Epithelial cell of proximal tubule (primary cell): ENCODE data around the gene SUN2. TPM values are rescaled to one million over a fixed set of nuclear protein-coding genes. Genes with fewer than 3 reads are reported as not detected.

Experiments used
- DNase-seq: peaks from one replicate; pipeline ENCODE4 v3.0.0-alpha.2; 2011; ENCODE audit warnings: low read depth
- H3K4me3 ChIP-seq: 2 replicates; pipeline ENCODE4 v1.5.1; 2011; ENCODE audit warnings: low read depth, mild to moderate bottlenecking, low read length
- CTCF ChIP-seq: conservative IDR thresholded peaks from 2 replicates; pipeline ENCODE4 v1.5.1; 2012; ENCODE audit warnings: low read depth, mild to moderate bottlenecking, low read length
- total RNA-seq: library from RNA; depleted of rRNA; stranded (reverse); fragments of >200 nt; gene quantifications from 2 replicates; pipeline ENCODE4 v1.2.3, GENCODE V29; 2015

SUN2 gene
- total RNA-seq, 1 donor from 2014 or later: 88.2 TPM

GRCh38 chr22:38751422-38752346 lies 4.1 kb downstream of the SUN2 start:
- DNase-seq: no peak
- TF ChIP-seq CTCF: no peak
- H3K4me3 ChIP-seq: no peak overlapping the region

GRCh38 chr22:38751066-38751421 lies 4.8 kb downstream of the SUN2 start:
- TF ChIP-seq CTCF: no peak
- no peak overlapping the region for H3K4me3 ChIP-seq

GRCh38 chr22:38750638-38751037 lies 5.2 kb downstream of the SUN2 start:
- no peak for TF ChIP-seq CTCF
- no peak overlapping the region for H3K4me3 ChIP-seq
- no peak for DNase-seq

More at GRCh38 chr22:38751066-38751421, 4.8 kb downstream of the SUN2 start:
- no peak for DNase-seq

- DNase-seq: no peak
- no peak for TF ChIP-seq CTCF
Measured at GRCh38 chr22:38750104-38750503, 5.7 kb downstream of the SUN2 start.

GRCh38 chr22:38748487-38749136 lies 7.2 kb downstream of the SUN2 start:
- DNase-seq: no peak
- H3K4me3 ChIP-seq: no peak overlapping the region
- no peak for TF ChIP-seq CTCF

More at GRCh38 chr22:38750104-38750503, 5.7 kb downstream of the SUN2 start:
- no peak overlapping the region for H3K4me3 ChIP-seq

- H3K4me3 ChIP-seq: no peak overlapping the region
- TF ChIP-seq CTCF: no peak
- no peak for DNase-seq
Measured at GRCh38 chr22:38745676-38746460, 9.9 kb downstream of the SUN2 start.
